ENCODE results near the gene RIC8B.

RIC8B gene

GRCh38 chr12:106870116-106870515 is 95.6 kb downstream of the RIC8B start:
- DNase-seq: no peak

- peak; percentile 72 for DNase-seq
Observed at GRCh38 chr12:106871477-106871876, 97.0 kb downstream of the RIC8B start.

DNA sequence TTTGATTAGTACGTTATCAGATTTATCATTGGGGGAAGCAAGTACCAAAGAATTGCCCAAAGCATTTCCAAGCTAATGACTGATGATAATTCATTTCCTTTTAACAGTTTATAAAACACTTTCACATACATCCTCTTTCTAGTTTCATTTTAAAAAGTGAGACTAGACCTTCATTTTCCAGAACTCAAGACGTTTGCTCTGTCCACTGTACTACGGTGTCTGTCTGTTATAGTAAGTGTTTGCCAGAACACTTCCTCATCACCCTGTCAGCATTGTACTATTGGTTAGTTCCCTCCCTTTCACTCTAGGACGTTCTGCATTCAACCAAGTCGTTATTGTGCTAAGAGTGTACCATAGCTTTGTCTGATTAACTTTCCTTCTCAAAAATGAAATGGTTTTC is 99.5 kb downstream of the RIC8B start:
- DNase-seq: no peak

DNA sequence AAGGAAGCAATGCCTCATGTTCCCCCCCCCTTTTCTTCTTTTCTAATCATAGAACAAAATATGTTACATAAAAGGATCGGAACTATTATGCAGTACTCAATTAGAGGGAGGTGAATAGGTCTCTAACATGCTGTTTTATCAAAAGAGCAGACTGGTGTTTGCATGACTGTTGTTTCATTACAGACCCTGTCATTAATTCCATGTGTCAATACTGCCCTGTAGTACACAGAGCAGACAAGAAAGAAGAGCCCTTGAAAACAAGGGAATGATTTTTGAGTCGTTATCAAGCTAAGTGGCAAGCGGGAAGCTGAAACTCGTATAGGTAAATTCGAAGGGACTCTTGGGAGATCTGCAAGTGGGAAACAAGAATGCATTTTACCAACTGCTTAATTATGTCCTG is 104.3 kb downstream of the RIC8B start:
- DNase-seq: no peak

- DNase-seq: no peak
Observed at GRCh38 chr12:106879612-106880011, 105.1 kb downstream of the RIC8B start.

GRCh38 chr12:106883426-106883825 is 108.9 kb downstream of the RIC8B start:
- peak; percentile 68 for DNase-seq

GRCh38 chr12:106885026-106885425 is 110.5 kb downstream of the RIC8B start:
- no peak for DNase-seq

GRCh38 chr12:106885541-106886249 is 111.2 kb downstream of the RIC8B start:
- DNase-seq: no peak

DNA sequence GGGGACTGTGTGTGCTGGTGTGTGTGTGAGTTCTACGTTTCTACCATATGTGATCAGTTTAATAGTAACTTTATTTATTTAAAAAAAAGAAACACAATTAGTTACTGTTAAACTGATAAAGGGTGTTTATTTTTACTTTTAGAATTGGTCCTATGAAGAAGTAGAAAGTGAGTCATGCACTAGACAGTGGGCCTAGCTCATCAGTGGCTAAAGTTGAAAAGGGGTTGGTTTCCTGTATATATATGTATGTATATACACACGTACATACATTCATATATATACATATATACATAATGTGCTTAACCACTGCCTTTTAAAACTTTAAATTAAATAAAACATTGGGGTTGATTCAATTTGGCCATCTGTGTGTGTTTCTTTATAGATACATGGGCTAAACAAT is 112.5 kb downstream of the RIC8B start:
- DNase-seq: no peak

- no peak for DNase-seq
Observed at GRCh38 chr12:106888348-106888970, 114.0 kb downstream of the RIC8B start.

GRCh38 chr12:106889326-106889725 is 114.8 kb downstream of the RIC8B start:
- no peak for DNase-seq

- DNase-seq: no peak
Observed at GRCh38 chr12:106889950-106890626, 115.6 kb downstream of the RIC8B start.

DNA sequence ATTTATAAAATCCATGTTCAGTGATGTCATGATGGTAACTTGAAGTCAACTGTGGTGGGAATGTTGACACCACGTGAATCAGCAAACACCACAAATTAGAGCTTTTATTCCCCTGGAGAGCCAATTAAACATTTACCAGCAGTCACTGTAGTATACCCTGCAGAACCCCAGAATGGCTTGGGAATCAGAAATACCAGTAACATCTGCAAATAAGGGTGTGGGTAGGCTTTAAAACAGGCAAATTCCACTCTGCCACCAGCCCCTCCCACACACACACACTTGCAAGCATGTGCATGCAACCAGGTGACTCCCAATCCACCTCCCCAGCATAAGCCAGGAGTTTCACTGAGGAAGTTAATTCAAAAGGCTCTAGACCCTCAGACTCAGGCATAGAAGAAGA is 117.6 kb downstream of the RIC8B start:
- DNase-seq: no peak

DNA sequence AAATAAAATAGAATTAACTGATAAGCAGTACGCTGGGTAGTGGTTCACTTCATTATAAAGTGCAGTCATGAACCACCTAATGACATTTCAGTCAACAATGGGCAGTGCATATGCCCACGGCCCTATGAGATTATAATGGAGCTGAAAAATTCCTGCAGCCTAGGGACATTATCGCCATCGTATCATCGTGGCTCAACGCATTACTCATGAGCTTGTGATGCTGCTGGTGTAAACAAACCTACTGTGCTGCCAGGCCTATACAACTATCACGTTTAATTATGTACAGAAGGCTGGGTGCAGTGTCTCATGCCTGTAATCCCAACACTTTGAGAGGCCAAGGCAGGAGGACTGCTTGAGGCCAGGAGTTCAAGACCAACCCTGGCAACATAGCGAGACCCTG is 119.0 kb downstream of the RIC8B start:
- no peak for DNase-seq

GRCh38 chr12:106894774-106895173 is 120.3 kb downstream of the RIC8B start:
- no peak for DNase-seq

- DNase-seq: no peak
Observed at GRCh38 chr12:106896603-106897002, 122.1 kb downstream of the RIC8B start.

DNA sequence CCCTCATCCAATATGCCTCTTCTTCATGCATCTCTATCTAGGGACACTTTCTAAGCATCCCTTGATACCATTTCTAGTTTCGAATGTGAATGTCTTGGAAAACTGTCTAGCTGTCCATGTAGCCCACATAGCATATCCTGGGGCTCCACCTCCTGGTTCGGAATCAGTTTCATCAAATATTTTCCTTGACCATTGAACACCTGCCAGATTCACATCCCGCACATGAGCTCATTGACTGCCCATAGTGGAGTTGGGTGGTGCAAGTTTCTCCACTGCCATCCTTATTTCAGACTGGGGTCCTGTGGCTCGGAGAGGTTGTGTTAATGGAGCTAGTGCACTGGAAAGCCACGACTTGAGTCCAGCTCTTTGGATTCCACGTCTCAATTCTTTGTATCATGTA is 122.6 kb downstream of the RIC8B start:
- no peak for DNase-seq

- DNase-seq: no peak
Observed at GRCh38 chr12:106897981-106898901, 123.8 kb downstream of the RIC8B start.

DNA sequence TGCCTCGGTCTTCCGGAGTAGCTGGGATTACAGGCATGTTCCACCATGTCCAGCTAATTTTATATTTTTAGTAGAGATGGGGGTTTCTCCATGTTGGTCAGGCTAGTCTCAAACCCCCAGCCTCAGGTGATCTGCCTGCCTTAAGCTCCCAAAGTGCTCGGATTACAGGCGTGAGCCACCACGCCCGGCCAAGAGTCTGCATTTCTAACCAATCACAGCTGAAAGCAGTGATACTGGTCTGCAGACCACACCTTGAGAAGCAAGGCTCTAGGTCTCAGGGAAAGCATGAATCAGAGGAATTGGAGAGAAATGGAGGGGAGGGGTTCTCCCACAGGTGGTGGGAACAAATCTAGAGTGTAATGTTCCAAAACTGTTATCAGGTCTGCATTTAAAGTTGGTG is 126.1 kb downstream of the RIC8B start:
- DNase-seq: no peak

- DNase-seq: no peak
Observed at GRCh38 chr12:106901276-106901675, 126.8 kb downstream of the RIC8B start.

GRCh38 chr12:106902053-106902452 is 127.6 kb downstream of the RIC8B start:
- no peak for DNase-seq

GRCh38 chr12:106903241-106903945 is 128.9 kb downstream of the RIC8B start:
- DNase-seq: peak; percentile 55
